ENCODE data around the gene ERGIC1.

The ERGIC1 gene

GRCh38 chr5:172913117-172913850 is 79.2 kb downstream of the ERGIC1 start:
- Mint-ChIP-seq H3K4me3 (no peak overlapping the region), H3K27ac (no peak overlapping the region), H3K4me1 (peaks cover 4% of the 10 kb centered on the region), H3K27me3 (no peaks in the 10 kb centered on the region), H3K9me3 (no peaks in the 10 kb centered on the region), H3K36me3 (peaks cover 5% of the 10 kb centered on the region)
- DNase-seq: no peak
- CTCF ChIA-PET: interaction anchor here (0.8 to 0.9 kb wide), 2 partner anchors 19 to 197 kb away, joined by 4 read pairs; no protein-coding TSS in a partner anchor

GRCh38 chr5:172915514-172915913 is 81.5 kb downstream of the ERGIC1 start:
- Mint-ChIP-seq H3K27ac (no peak overlapping the region), H3K4me1 (peaks cover 10% of the 10 kb centered on the region), H3K27me3 (no peaks in the 10 kb centered on the region), H3K36me3 (peaks cover 5% of the 10 kb centered on the region), H3K4me3 (no peak overlapping the region), H3K9me3 (no peaks in the 10 kb centered on the region)
- DNase-seq: no peak
- CTCF ChIA-PET: interaction anchor here (0.7 to 2.2 kb wide), 2 partner anchors 10 to 201 kb away, joined by 3 to 6 read pairs; no protein-coding TSS in a partner anchor

DNA sequence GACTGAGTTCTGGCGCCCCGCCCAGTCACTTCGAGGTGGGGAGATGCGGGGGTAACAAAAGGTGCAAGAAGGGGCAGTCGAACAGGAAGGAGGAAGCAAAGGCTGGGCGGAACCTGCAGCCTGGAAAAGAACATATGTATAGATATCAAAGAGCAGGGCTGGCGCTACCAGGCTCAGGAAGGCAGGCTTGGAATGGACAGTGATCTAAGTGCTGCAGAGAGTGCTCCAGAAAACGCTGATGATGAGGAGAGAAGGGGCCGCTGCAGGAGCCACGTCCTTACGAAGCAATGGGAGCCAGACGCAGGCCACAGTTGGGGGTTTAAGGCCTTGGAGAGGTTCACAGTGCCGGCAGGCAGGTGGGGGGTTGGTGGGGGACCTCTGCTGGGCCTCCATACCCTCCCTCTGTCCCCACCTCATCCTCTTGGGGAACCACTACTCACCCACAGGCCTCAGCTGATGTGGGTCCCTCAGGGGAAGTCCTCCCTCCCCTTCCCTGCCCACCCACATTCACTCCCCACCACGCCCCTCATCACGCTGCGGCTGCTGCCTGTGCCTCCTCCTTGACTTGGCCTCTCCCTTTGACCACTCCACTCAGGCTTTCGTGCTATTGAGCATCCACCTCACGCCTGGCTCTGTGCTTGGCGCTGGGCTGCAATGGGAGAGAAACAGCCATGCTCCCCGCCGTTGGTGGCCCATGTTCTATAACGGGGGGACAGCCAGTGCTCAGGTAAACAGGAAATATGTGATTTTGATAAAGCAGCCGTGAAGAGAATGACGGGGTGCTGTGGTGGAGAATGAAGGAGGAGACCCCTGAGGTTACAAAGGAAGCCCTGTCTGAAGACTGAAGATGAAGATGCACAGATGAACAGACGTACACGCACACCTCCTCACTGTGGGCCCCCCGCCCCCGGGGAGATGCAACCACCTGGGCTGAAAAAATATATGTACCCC is 84.6 kb downstream of the ERGIC1 start:
- CTCF ChIA-PET: no interaction called here
- DNase-seq: no peak
- H3K9me3 Mint-ChIP-seq: no peaks in the 10 kb centered on the region
- H3K27me3 Mint-ChIP-seq: no peaks in the 10 kb centered on the region
- H3K36me3 Mint-ChIP-seq: peaks cover 5% of the 10 kb centered on the region
- H3K27ac Mint-ChIP-seq: peak overlapping the region; percentile 73
- H3K4me3 Mint-ChIP-seq: no peak overlapping the region
- H3K4me1 Mint-ChIP-seq: peaks cover 10% of the 10 kb centered on the region

DNA sequence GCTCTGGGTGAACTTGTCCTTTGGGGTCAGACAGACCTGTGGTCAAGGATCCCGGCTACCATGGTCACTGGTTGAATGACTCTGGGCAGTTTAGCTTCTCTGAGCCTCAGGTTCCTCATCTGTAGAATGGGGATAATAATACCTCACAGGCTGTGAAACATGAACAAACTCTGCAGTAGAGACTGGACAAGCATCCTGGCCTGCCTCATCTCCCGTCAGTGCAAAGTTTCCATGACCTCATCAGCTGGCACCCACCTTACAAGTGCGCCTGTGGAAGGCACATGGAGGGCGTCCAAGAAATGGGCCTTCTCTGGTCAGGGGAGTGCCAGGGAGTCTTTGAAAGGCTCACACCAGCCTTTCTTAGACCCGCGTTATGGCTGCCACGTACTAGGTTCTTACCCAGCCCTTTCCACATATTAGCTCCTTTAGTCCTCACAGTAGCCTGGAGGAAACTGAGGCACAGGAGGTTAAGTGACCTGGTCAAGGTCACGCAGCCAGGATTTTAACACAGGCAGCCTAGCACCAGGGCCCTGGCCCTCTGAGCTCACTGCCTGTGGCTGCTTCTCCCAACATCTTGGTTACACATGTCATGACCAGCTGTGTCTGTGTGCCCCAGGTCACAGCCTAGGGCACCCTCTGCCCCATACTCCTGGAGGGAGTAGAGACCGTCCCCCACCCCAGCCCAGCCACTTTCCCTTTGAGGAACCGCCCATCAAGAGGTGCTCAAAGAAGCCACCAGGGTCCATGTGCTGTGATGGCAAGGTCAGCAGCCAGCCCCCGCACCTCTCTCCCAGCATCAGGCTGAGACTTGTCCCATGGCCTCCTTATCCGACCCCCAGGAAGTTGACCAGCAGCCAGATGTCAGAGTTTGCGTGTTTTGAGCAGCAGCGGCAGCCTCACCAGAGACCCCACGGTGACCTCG is 85.7 kb downstream of the ERGIC1 start:
- H3K4me1 Mint-ChIP-seq: peaks cover 10% of the 10 kb centered on the region

DNA sequence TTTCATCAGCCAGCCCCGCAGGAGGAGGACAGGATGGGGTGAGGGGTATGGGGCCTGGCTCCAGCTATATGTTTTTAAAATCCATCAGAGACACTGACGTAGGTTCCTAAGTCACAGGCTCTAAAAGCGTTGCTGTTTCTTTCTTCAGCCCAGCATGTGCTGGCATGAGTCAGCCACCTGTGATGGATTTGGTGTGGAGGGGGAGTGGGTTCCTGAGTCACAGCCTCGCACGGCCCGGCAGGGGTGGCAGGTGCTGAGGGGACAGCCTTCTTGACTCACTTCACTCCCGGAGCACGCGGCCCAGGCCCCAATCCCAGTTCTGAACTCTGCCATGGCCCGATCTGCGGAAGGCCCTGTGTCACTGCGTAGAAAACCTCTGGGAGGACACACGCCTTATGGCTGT is 86.4 kb downstream of the ERGIC1 start:
- Mint-ChIP-seq H3K36me3 (peaks cover 5% of the 10 kb centered on the region), H3K27ac (no peak overlapping the region), H3K4me1 (peaks cover 10% of the 10 kb centered on the region), H3K9me3 (no peaks in the 10 kb centered on the region), H3K4me3 (no peak overlapping the region), H3K27me3 (no peaks in the 10 kb centered on the region)
- CTCF ChIA-PET: no interaction called here
- no peak for DNase-seq

More for the DNA sequence above, 85.7 kb downstream of the ERGIC1 start:
- H3K36me3 Mint-ChIP-seq: peaks cover 5% of the 10 kb centered on the region
- no peak for DNase-seq
- no peaks in the 10 kb centered on the region for H3K9me3 Mint-ChIP-seq
- no peak overlapping the region for H3K4me3 Mint-ChIP-seq
- no peak overlapping the region for H3K27ac Mint-ChIP-seq
- CTCF ChIA-PET: no interaction called here
- no peaks in the 10 kb centered on the region for H3K27me3 Mint-ChIP-seq

GRCh38 chr5:172920995-172921394 is 86.9 kb downstream of the ERGIC1 start:
- CTCF ChIA-PET: interaction anchor here (1.3 kb wide), 1 partner anchor 207 kb away, joined by 3 read pairs; no protein-coding TSS in a partner anchor
- H3K9me3 Mint-ChIP-seq: no peaks in the 10 kb centered on the region
- no peak for DNase-seq
- no peak overlapping the region for H3K4me3 Mint-ChIP-seq
- no peak overlapping the region for H3K27ac Mint-ChIP-seq
- peaks cover 10% of the 10 kb centered on the region for H3K4me1 Mint-ChIP-seq
- no peaks in the 10 kb centered on the region for H3K27me3 Mint-ChIP-seq
- H3K36me3 Mint-ChIP-seq: peaks cover 3% of the 10 kb centered on the region

GRCh38 chr5:172921906-172922305 is 87.9 kb downstream of the ERGIC1 start:
- Mint-ChIP-seq H3K27ac (no peak overlapping the region), H3K4me1 (peaks cover 10% of the 10 kb centered on the region), H3K36me3 (peaks cover 3% of the 10 kb centered on the region), H3K4me3 (no peak overlapping the region), H3K27me3 (no peaks in the 10 kb centered on the region), H3K9me3 (no peaks in the 10 kb centered on the region)
- CTCF ChIA-PET: interaction anchor here (1.3 kb wide), 1 partner anchor 208 kb away, joined by 3 read pairs; no protein-coding TSS in a partner anchor
- no peak for DNase-seq

GRCh38 chr5:172923539-172923938 is 89.5 kb downstream of the ERGIC1 start:
- H3K4me1 Mint-ChIP-seq: peaks cover 3% of the 10 kb centered on the region
- no peaks in the 10 kb centered on the region for H3K27me3 Mint-ChIP-seq
- H3K27ac Mint-ChIP-seq: no peak overlapping the region
- no peaks in the 10 kb centered on the region for H3K36me3 Mint-ChIP-seq
- no peak overlapping the region for H3K4me3 Mint-ChIP-seq
- CTCF ChIA-PET: interaction anchor here (1.4 kb wide), 1 partner anchor 153 kb away, joined by 3 read pairs; the partner anchor contains the start of gene DUSP1
- H3K9me3 Mint-ChIP-seq: no peaks in the 10 kb centered on the region
- DNase-seq: no peak

DNA sequence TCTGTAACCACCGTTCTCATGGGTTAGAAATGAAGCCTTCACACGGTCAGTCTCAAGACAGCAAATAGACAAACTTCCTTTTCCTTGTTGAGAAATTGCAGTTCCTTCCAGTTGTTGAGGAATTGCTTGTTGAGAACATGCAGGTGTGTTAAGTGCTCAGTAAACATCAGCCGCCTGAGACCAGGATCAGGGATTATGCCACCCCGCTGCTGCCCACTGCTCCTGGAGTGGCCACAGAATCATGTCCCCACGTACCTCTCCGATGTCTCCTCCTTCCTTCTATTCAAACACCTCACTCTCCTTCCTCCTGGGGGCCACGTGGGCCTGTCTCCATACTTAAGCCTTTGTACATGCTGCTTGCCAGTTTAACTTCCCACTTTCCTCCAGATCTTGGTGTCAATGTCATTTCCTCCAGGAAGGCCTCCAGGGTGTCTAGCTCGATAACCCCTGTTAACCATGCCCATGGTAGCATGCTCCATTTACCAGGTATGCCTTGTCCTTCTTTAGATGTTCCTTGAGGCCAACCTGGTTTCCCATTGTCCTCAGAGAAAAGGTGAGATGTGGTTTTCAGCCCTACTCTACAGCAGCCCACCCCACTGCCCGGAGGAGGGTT is 91.4 kb downstream of the ERGIC1 start:
- no peak overlapping the region for H3K4me3 Mint-ChIP-seq
- DNase-seq: no peak
- H3K9me3 Mint-ChIP-seq: no peaks in the 10 kb centered on the region
- no peak overlapping the region for H3K27ac Mint-ChIP-seq
- no peaks in the 10 kb centered on the region for H3K36me3 Mint-ChIP-seq
- no peaks in the 10 kb centered on the region for H3K4me1 Mint-ChIP-seq
- CTCF ChIA-PET: no interaction called here
- no peaks in the 10 kb centered on the region for H3K27me3 Mint-ChIP-seq

DNA sequence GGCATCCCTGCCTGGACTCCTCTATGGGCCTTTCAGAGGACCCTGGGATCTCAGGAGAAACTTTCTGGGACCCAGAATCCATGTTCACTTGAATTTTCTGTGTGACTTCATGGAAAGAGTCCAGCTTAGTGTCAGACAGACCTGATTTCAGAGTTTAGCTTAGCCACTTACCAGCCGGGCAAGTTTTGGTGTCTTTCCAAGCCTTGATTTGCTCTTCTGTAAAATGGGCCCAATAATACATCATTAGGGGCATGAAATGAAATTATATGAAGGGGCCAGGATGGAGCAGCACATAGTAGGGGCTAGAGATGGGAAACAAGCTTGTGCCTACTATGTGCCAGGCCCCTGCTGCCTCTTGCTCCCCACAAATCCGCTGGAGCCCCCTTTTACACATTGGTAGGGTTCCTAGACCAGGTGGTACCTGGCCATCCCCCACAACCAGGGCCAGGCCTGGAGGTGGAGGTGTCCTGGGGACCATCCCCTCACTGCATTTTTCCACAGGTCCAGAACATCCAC is 92.0 kb downstream of the ERGIC1 start:
- H3K36me3 Mint-ChIP-seq: no peaks in the 10 kb centered on the region
- H3K4me3 Mint-ChIP-seq: no peak overlapping the region
- H3K27me3 Mint-ChIP-seq: no peaks in the 10 kb centered on the region
- H3K4me1 Mint-ChIP-seq: no peaks in the 10 kb centered on the region
- H3K9me3 Mint-ChIP-seq: no peaks in the 10 kb centered on the region
- no peak overlapping the region for H3K27ac Mint-ChIP-seq
- no peak for DNase-seq
- CTCF ChIA-PET: interaction anchor here (10.8 to 15.6 kb wide), 2 partner anchors 209 to 216 kb away, joined by 74 to 372 read pairs; no protein-coding TSS in a partner anchor

- no peak for DNase-seq
- no peaks in the 10 kb centered on the region for H3K4me1 Mint-ChIP-seq
- no peaks in the 10 kb centered on the region for H3K27me3 Mint-ChIP-seq
- no peak overlapping the region for H3K4me3 Mint-ChIP-seq
- CTCF ChIA-PET: interaction anchor here (10.8 to 15.6 kb wide), 2 partner anchors 210 to 217 kb away, joined by 74 to 372 read pairs; no protein-coding TSS in a partner anchor
- H3K27ac Mint-ChIP-seq: no peak overlapping the region
- no peaks in the 10 kb centered on the region for H3K9me3 Mint-ChIP-seq
- H3K36me3 Mint-ChIP-seq: no peaks in the 10 kb centered on the region
Measured at GRCh38 chr5:172926796-172927195, 92.7 kb downstream of the ERGIC1 start.

DNA sequence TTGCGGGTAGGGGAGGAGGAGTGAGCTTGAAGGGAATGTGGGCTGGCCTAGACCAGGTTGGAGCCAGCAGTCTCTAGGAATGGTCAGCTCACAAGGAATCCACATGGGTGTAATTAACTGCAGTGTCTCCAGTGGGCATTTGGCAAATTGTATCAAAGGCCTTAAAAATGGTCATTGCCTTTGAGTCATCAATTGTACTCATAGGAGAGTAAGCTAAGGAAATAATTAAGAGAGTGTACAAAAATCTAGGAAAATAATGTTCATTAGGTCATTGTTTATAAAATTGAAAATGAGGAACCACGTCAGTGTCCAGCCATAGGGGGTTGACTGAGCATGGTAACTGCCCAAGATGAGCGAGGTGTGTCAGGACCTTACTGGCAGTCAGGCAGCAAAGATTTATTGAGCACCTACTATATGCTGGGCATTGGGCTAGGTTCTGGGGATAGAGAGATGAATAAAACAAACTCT is 95.4 kb downstream of the ERGIC1 start:
- Mint-ChIP-seq H3K4me3 (no peak overlapping the region), H3K27me3 (no peaks in the 10 kb centered on the region), H3K27ac (no peak overlapping the region), H3K4me1 (peaks cover 5% of the 10 kb centered on the region), H3K36me3 (no peaks in the 10 kb centered on the region), H3K9me3 (no peaks in the 10 kb centered on the region)
- no peak for DNase-seq
- CTCF ChIA-PET: interaction anchor here (1.0 to 15.6 kb wide), 4 partner anchors 210 to 263 kb away, joined by 3 to 372 read pairs (median 39); no protein-coding TSS in a partner anchor
